HCT116 (cell line): Measurements from ENCODE around the gene SMG9. TPM values are rescaled to one million over a fixed set of nuclear protein-coding genes. Genes with fewer than 3 reads are reported as not detected.

Source experiments
- ATAC-seq: fragments of 200-7000 bp; cut with Tn5 transposase; 2 replicates; pipeline ENCODE4 v1.9.1; 2020; ENCODE audit warnings: mild to moderate bottlenecking, moderate library complexity
- BruUV-seq: library from RNA; stranded (reverse); fragments of 400-500 nt; replicated peaks from 2 replicates; lab custom pipeline; 2021; lab: Mats Ljungman, UMichigan
- CTCF ChIA-PET: fragments of 300-600 bp; sonication (Branson Sonifier 250); formaldehyde crosslinking; loops from one replicate; lab custom pipeline; 2021; ENCODE audit warnings: antibody characterized with exemption; lab: Charles Lee
- POLR2A ChIA-PET: fragments of 300-600, 350-600 bp; sonication (Branson Sonifier 250); formaldehyde crosslinking; loops from one replicate; lab custom pipeline; 2021; ENCODE audit warnings: antibody characterized with exemption; lab: Charles Lee
- RAD21 ChIA-PET, 2 experiments: fragments of 300-600 bp; sonication (Branson Sonifier 250); formaldehyde crosslinking; loops; one replicate each; lab custom pipeline; 2023; ENCODE audit warnings: low total read pairs in 2 of 2; ENCODE audit not compliant: uncharacterized antibody in 2 of 2, unreplicated experiment in 2 of 2, low non-redundant PET in 1 of 2; lab: Charles Lee
- DNase-seq: peaks from one replicate; pipeline ENCODE4 v3.0.0-alpha.2; 2010; ENCODE audit warnings: low read depth, low spot score
- H2AFZ ChIP-seq: fragments of 200-600 bp; shearing (Covaris generic), sonication (generic); 2 replicates; pipeline ENCODE4 v1.6.1; 2017; ENCODE audit warnings: low read depth, mixed run types, mixed read lengths, antibody characterized with exemption, low read length; ENCODE audit not compliant: poor library complexity, severe bottlenecking
- H3K27ac ChIP-seq: 2 replicates; pipeline ENCODE4 v1.5.1; 2012; ENCODE audit warnings: low read depth, low read length
- H3K27me3 ChIP-seq: fragments of 200-600 bp; sonication (generic); 2 replicates; pipeline ENCODE4 v1.6.1; 2016; ENCODE audit warnings: mixed run types, low read length, mixed read lengths; ENCODE audit not compliant: insufficient read depth
- H3K36me3 ChIP-seq, 2 experiments: fragments of 200-500 bp in 1 of 2; fragments of 200-600 bp in 1 of 2; sonication (Bioruptor generic) in 1 of 2; sonication (generic) in 1 of 2; 2 replicates each; pipeline versions ENCODE4 v1.5.1 to v1.6.1; 2014 to 2016; ENCODE audit warnings: low read length in 2 of 2, inconsistent platforms in 1 of 2, mixed read lengths in 1 of 2, mixed run types in 1 of 2; ENCODE audit not compliant: insufficient read depth in 2 of 2, control insufficient read depth in 1 of 2
- H3K4me1 ChIP-seq, 2 experiments: fragments of 200-600 bp in 1 of 2; sonication (generic) in 1 of 2; 2 replicates each; pipeline versions ENCODE4 v1.5.1 to v1.6.1; 2012 to 2017; ENCODE audit warnings: low read length in 2 of 2, inconsistent platforms in 1 of 2, mild to moderate bottlenecking in 1 of 2, mixed read lengths in 1 of 2, mixed run types in 1 of 2, moderate library complexity in 1 of 2; ENCODE audit not compliant: insufficient read depth in 2 of 2, control insufficient read depth in 1 of 2
- H3K4me2 ChIP-seq: fragments of 200-600 bp; sonication (generic); 2 replicates; pipeline ENCODE4 v1.6.1; 2017; ENCODE audit warnings: mixed run types, low read length, mixed read lengths
- H3K4me3 ChIP-seq, 2 experiments: fragments of 200-600 bp in 1 of 2; sonication (generic) in 1 of 2; replicated peaks in 1 of 2; 2 replicates each; pipeline ENCODE4 v1.5.1; 2011 to 2016; ENCODE audit warnings: low read length in 2 of 2, control low read depth in 1 of 2, low read depth in 1 of 2, mild to moderate bottlenecking in 1 of 2, mixed read lengths in 1 of 2, mixed run types in 1 of 2
- H3K79me2 ChIP-seq: fragments of 200-600 bp; sonication (generic); 2 replicates; pipeline ENCODE4 v1.6.1; 2017; ENCODE audit warnings: mild to moderate bottlenecking, mixed run types, low read length, moderate library complexity, mixed read lengths; ENCODE audit not compliant: insufficient read depth
- H3K9ac ChIP-seq: fragments of 200-600 bp; sonication (generic); 2 replicates; pipeline ENCODE4 v1.6.1; 2016; ENCODE audit warnings: low read length, mixed read lengths
- H3K9me2 ChIP-seq: fragments of 200-600 bp; sonication (generic), shearing (Covaris generic); 2 replicates; pipeline ENCODE4 v1.6.1; 2017; ENCODE audit warnings: mixed run types, mild to moderate bottlenecking, moderate library complexity; ENCODE audit not compliant: insufficient read depth
- H3K9me3 ChIP-seq, 2 experiments: fragments of 200-500 bp in 1 of 2; fragments of 200-600 bp in 1 of 2; sonication (Bioruptor generic) in 1 of 2; sonication (generic) in 1 of 2; 2 replicates each; pipeline ENCODE4 v1.6.1; 2014 to 2017; ENCODE audit warnings: low read length in 2 of 2, mixed read lengths in 2 of 2, inconsistent platforms in 1 of 2, low read depth in 1 of 2, mild to moderate bottlenecking in 1 of 2, mixed run types in 1 of 2, moderate library complexity in 1 of 2; ENCODE audit not compliant: control insufficient read depth in 1 of 2, insufficient read depth in 1 of 2
- H4K20me1 ChIP-seq: fragments of 200-600 bp; sonication (generic), shearing (Covaris generic); 2 replicates; pipeline ENCODE4 v1.6.1; 2017; ENCODE audit warnings: mixed run types, mild to moderate bottlenecking, moderate library complexity; ENCODE audit not compliant: insufficient read depth
- ATF3 ChIP-seq: IDR thresholded peaks from 2 replicates; pipeline ENCODE4 v1.6.1; 2012
- CEBPB ChIP-seq: IDR thresholded peaks from 2 replicates; pipeline ENCODE4 v1.6.1; 2012; ENCODE audit warnings: low read depth
- CTCF ChIP-seq, 3 experiments: fragments of 200-600 bp in 1 of 3; sonication (generic) in 1 of 3; IDR thresholded peaks in 2 of 3; conservative IDR thresholded peaks in 1 of 3; 2 replicates each; pipeline ENCODE4 v1.5.1; 2012 to 2017; ENCODE audit warnings: low read depth in 2 of 3, low read length in 2 of 3, antibody characterized with exemption in 1 of 3, borderline replicate concordance in 1 of 3, control low read depth in 1 of 3, mild to moderate bottlenecking in 1 of 3, mixed read lengths in 1 of 3, mixed run types in 1 of 3, moderate library complexity in 1 of 3; ENCODE audit not compliant: insufficient read depth in 1 of 3
- EGR1 ChIP-seq: IDR thresholded peaks from 2 replicates; pipeline ENCODE4 v1.6.1; 2012; ENCODE audit warnings: low read depth
- ELF1 ChIP-seq: IDR thresholded peaks from 2 replicates; pipeline ENCODE4 v1.6.1; 2012; ENCODE audit warnings: low read depth, borderline replicate concordance
- EZH2 ChIP-seq: fragments of 200-600 bp; sonication (generic); IDR thresholded peaks from 2 replicates; pipeline ENCODE4 v1.6.1; 2017; ENCODE audit warnings: antibody characterized with exemption, mixed run types
- EZH2phosphoT487 ChIP-seq: fragments of 200-600 bp; IDR thresholded peaks from 2 replicates; pipeline ENCODE4 v1.6.1; 2018; ENCODE audit warnings: antibody characterized with exemption, borderline replicate concordance
- JUND ChIP-seq: IDR thresholded peaks from 2 replicates; pipeline ENCODE4 v1.6.1; 2012
- POLR2AphosphoS5 ChIP-seq: IDR thresholded peaks from 2 replicates; pipeline ENCODE4 v1.6.1; 2011; ENCODE audit warnings: mild to moderate bottlenecking, low read depth, low read length, moderate library complexity
- RAD21 ChIP-seq: IDR thresholded peaks from 2 replicates; pipeline ENCODE4 v1.6.1; 2012; ENCODE audit warnings: low read depth, mild to moderate bottlenecking
- SIN3A ChIP-seq: IDR thresholded peaks from 2 replicates; pipeline ENCODE4 v1.6.1; 2012; ENCODE audit warnings: low read depth
- SRF ChIP-seq: IDR thresholded peaks from 2 replicates; pipeline ENCODE4 v1.6.1; 2012; ENCODE audit warnings: low read depth
- ZFX ChIP-seq: fragments of 450-650 bp; IDR thresholded peaks from 2 replicates; pipeline ENCODE4 v1.6.1; 2017
- intact Hi-C: fragments of 100-400 bp; cut with micrococcal nuclease; formaldehyde crosslinking; loops from 2 replicates; pipeline ENCODE4 v1.10.0; 2022
- total RNA-seq: library from RNA; stranded (reverse); gene quantifications from one replicate; pipeline ENCODE4 v1.2.1, GENCODE V29; 2021; ENCODE audit not compliant: unreplicated experiment
- TF ChIP-seq, protein P1 (sequence below): IDR thresholded peaks from 2 replicates; pipeline ENCODE4 v1.6.1; 2012
- TF ChIP-seq, protein P2 (sequence below): IDR thresholded peaks from 2 replicates; pipeline ENCODE4 v1.6.1; 2011; ENCODE audit warnings: mild to moderate bottlenecking, low read length, moderate library complexity; ENCODE audit not compliant: insufficient replicate concordance; ENCODE audit errors: extremely low read depth
- TF ChIP-seq, protein P3 (sequence below): IDR thresholded peaks from 2 replicates; pipeline ENCODE4 v1.6.1; 2012; ENCODE audit warnings: low read depth

SMG9 gene
- total RNA-seq, 1 experiment from 2014 or later, result 80.2 TPM

DNA sequence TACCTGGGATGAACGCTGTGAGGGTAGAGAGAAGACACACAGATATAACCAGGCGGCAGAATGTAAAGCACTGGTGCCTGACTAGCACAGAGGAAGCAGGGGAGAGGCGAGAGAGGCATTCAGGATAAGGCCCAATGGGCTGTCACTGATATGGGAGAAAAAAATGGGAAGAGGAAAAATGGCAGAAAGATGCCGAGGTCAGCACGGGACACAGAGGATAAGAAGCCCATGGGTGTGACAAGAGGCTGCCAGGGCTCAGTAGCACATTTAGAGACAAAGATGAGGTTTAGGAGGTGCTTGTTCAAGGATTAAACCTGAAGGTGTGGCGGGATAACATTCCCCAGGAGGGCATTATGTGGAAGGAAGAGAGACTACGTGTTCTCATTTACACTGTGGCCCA is 5.6 kb downstream of the SMG9 start:
- no peaks in the 10 kb centered on the region for H3K9me3 ChIP-seq
- intact Hi-C loops, result no loop called here
- DNase-seq (no peak), ATAC-seq (no peak)
- no peak overlapping the region for H2AFZ ChIP-seq
- H3K9ac ChIP-seq, result no peak overlapping the region
- H3K4me2 ChIP-seq, result no peak overlapping the region
- H4K20me1 ChIP-seq, result no peaks in the 10 kb centered on the region
- peaks cover 41 to 54% of the 10 kb centered on the region in 2 experiments for H3K36me3 ChIP-seq
- H3K27ac ChIP-seq, result no peak overlapping the region
- no peak overlapping the region for H3K4me3 ChIP-seq
- POLR2A ChIA-PET, result no interaction called here
- no TSS peak for BruUV-seq
- H3K4me1 ChIP-seq, result peaks cover 12 to 37% of the 10 kb centered on the region in 2 experiments
- TF ChIP-seq CEBPB, result no peak
- TF ChIP-seq EZH2phosphoT487, result no peak
- TF ChIP-seq JUND, result no peak
- no peak for TF ChIP-seq CTCF (IDR thresholded peaks at IDR 0.05 in 2 of 3, conservative IDR thresholded peaks at IDR 0.05 in 1 of 3; ENCODE audit: borderline replicate concordance in 1 of 3, insufficient read depth in 1 of 3, low read depth in 2 of 3, low read length in 2 of 3)
- no peak for TF ChIP-seq POLR2AphosphoS5
- no peak for TF ChIP-seq ZFX
- no peak for TF ChIP-seq SIN3A
- TF ChIP-seq EGR1, result no peak
- TF ChIP-seq, protein P1, sequence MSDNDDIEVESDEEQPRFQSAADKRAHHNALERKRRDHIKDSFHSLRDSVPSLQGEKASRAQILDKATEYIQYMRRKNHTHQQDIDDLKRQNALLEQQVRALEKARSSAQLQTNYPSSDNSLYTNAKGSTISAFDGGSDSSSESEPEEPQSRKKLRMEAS, result no peak
- TF ChIP-seq, protein P2, sequence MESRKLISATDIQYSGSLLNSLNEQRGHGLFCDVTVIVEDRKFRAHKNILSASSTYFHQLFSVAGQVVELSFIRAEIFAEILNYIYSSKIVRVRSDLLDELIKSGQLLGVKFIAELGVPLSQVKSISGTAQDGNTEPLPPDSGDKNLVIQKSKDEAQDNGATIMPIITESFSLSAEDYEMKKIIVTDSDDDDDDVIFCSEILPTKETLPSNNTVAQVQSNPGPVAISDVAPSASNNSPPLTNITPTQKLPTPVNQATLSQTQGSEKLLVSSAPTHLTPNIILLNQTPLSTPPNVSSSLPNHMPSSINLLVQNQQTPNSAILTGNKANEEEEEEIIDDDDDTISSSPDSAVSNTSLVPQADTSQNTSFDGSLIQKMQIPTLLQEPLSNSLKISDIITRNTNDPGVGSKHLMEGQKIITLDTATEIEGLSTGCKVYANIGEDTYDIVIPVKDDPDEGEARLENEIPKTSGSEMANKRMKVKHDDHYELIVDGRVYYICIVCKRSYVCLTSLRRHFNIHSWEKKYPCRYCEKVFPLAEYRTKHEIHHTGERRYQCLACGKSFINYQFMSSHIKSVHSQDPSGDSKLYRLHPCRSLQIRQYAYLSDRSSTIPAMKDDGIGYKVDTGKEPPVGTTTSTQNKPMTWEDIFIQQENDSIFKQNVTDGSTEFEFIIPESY, result no peak
- TF ChIP-seq SRF, result no peak
- TF ChIP-seq, protein P3, sequence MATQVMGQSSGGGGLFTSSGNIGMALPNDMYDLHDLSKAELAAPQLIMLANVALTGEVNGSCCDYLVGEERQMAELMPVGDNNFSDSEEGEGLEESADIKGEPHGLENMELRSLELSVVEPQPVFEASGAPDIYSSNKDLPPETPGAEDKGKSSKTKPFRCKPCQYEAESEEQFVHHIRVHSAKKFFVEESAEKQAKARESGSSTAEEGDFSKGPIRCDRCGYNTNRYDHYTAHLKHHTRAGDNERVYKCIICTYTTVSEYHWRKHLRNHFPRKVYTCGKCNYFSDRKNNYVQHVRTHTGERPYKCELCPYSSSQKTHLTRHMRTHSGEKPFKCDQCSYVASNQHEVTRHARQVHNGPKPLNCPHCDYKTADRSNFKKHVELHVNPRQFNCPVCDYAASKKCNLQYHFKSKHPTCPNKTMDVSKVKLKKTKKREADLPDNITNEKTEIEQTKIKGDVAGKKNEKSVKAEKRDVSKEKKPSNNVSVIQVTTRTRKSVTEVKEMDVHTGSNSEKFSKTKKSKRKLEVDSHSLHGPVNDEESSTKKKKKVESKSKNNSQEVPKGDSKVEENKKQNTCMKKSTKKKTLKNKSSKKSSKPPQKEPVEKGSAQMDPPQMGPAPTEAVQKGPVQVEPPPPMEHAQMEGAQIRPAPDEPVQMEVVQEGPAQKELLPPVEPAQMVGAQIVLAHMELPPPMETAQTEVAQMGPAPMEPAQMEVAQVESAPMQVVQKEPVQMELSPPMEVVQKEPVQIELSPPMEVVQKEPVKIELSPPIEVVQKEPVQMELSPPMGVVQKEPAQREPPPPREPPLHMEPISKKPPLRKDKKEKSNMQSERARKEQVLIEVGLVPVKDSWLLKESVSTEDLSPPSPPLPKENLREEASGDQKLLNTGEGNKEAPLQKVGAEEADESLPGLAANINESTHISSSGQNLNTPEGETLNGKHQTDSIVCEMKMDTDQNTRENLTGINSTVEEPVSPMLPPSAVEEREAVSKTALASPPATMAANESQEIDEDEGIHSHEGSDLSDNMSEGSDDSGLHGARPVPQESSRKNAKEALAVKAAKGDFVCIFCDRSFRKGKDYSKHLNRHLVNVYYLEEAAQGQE, result no peak
- TF ChIP-seq ELF1, result no peak
- no peak for TF ChIP-seq RAD21
- TF ChIP-seq ATF3, result no peak
- no peak for TF ChIP-seq EZH2
- peaks cover 55% of the 10 kb centered on the region for H3K79me2 ChIP-seq
- CTCF ChIA-PET, result no interaction called here
- RAD21 ChIA-PET, result no interaction called here
- H3K9me2 ChIP-seq, result no peaks in the 10 kb centered on the region
- no peaks in the 10 kb centered on the region for H3K27me3 ChIP-seq
